GM12801 (cell line): Measurements from ENCODE around the gene PIP5K1B.

Experiments
- TF ChIP-seq, protein P1 (sequence below): IDR thresholded peaks from one replicate; pipeline ENCODE4 v1.5.1; 2011; ENCODE audit warnings: control low read depth; ENCODE audit not compliant: insufficient read length; ENCODE audit errors: extremely low read depth

The PIP5K1B gene

DNA sequence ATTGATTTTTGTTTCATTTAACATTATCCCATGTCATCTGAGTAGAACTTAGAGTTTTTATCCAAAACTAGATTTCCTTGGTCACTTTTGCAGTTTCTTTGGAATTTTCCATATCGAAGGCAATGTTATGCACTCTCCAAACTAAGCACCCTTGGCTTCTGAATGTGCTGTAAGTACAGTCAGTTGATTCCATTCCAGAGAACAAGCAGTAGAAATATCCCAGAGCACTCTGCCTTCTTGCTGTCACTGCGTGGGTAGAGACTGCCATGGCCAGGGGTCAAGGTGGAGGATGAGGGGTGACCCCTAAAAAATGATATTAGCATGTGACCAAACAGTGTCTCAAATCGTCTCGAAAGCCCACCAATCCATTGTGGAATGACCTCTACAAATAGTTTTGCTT lies 36.2 kb downstream of the PIP5K1B start:
- TF ChIP-seq, protein P1, sequence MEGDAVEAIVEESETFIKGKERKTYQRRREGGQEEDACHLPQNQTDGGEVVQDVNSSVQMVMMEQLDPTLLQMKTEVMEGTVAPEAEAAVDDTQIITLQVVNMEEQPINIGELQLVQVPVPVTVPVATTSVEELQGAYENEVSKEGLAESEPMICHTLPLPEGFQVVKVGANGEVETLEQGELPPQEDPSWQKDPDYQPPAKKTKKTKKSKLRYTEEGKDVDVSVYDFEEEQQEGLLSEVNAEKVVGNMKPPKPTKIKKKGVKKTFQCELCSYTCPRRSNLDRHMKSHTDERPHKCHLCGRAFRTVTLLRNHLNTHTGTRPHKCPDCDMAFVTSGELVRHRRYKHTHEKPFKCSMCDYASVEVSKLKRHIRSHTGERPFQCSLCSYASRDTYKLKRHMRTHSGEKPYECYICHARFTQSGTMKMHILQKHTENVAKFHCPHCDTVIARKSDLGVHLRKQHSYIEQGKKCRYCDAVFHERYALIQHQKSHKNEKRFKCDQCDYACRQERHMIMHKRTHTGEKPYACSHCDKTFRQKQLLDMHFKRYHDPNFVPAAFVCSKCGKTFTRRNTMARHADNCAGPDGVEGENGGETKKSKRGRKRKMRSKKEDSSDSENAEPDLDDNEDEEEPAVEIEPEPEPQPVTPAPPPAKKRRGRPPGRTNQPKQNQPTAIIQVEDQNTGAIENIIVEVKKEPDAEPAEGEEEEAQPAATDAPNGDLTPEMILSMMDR: no peak

DNA sequence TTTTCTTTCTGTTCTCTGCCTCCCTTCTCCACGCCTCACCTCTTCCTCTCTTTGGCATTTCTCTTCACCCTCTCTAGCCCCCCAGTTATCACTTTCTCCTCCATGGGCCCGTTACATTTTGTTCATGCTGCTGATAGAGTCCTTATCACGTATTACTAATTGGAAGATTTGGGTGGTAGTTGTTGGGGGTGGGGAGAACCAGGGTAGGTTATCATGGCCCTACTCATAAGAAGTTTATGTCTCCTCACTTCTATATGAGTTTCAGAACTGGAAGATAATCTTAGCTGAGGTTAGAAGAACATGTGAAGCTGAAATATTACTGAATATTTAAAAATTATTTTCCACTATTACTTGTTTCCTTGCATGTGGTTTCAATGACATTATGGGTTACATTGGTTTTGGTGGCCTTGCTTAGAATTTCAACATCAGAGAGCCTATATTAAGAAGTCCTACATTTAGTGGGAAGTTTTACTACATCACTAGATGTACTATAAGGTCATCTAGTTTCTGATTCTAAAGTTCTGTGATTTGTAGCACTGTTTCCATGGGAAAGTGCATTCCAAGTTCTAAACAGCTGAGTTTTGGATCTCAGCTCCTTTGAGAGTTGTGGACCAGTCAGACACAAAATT lies 36.8 kb downstream of the PIP5K1B start:
- TF ChIP-seq, protein P1: no peak

DNA sequence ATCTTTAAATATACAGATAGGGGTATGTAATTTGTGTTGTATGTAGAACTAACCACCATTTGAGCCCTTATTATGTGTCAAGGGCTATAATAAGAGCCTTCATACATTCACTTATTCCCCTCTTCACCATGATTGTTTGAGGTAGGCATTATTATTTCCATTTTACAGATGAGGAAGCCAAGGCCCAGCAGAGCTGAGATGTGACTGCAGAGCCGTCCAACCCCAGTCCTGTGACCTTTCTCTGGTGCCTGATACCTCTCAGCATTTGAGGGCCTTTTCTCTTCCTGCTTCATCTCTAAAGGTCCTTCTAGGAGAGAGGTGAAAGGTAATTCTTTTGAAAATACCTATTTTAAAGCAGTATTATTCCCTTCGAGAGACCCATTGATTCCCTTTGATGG lies 37.3 kb downstream of the PIP5K1B start:
- TF ChIP-seq, protein P1: no peak

DNA sequence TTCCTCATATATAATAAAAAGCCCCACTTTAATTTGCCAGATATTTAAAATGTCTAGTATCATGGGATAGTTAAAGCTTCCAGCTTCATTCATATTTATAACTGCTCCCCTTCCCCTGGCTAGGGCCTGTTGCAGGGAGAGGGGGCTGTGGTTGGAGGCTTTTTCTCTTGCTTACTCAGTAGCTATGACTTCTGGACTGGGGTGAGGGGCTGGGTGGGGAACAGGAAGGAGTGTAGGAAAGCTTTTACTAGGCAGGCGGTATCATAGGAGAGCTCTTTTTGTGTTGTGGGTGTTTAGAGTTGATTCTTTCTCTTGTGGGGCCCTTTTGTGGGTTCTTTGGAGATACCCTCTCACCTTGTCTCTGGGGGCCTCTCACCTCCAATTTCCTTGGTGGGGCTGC lies 39.4 kb downstream of the PIP5K1B start:
- TF ChIP-seq, protein P1: no peak

DNA sequence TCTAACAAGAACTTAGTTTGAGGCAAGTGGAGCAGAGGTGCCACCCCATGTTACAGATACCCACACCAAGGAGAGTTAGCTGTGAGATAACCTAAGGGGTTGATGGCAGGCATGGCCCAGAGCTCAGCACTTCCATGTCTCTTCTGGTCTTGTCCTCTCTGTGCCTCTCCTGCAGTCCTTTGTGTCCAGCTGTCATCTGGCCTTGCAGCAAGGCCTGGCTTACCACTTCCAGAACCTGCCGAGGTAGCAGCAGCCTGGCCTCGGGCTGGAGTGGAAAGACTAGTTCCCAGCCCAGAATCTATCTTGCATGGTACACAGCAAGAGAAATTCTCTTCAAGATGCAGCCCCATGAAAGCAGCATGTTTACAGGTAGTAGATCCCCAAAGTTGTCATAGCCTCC lies 41.5 kb downstream of the PIP5K1B start:
- TF ChIP-seq, protein P1: no peak

DNA sequence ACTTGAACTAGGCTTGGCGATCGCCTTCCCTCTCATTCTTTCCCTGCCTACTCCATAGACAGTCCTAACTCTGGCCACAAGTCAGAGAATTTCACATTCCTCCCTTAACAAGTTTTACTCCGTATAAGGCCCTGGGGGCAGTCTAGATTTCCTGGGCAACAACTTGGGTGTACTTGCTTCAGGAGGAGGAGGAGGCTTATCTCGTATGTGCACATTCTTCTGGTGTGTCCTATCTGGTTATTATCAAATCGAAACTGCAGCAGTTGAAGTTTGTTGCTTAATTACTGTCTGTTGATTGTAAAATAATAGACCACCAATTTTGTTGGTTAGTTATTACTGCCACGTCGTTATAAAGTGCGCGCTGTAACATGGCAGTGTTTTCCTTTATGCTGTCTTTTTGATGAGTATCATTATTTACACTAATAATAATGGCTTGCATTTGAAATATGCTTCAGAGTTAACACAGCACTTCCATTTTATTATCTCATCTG lies 42.0 kb downstream of the PIP5K1B start:
- TF ChIP-seq, protein P1: no peak

DNA sequence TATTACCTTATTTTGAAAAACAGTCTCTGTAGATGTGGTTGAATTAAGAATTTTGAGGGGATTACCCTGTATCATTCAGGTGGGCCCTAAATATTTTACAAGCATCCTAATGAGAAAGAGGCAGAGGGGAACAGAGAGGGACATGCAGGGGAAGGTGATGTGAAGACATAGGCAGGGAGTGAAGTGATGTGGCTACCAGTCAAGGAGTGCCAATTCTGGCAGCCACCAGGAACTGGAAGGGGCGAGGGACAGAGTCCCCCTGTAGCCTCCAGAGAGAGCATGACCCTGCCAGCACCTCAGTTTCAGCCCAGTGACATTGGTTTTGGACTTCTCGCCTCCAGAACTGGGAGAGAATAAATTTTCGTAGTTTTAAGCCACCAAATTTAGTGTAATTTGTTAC lies 44.1 kb downstream of the PIP5K1B start:
- TF ChIP-seq, protein P1: no peak
